Dermis blood vessel endothelial cell (primary cell): ENCODE data around the gene PTGER2. TPM values are rescaled to one million over a fixed set of nuclear protein-coding genes. Genes with fewer than 3 reads are reported as not detected.

Experiments
- total RNA-seq: library from RNA; depleted of rRNA; stranded (reverse); fragments of >200 nt; gene quantifications from 2 replicates; pipeline ENCODE4 v1.2.3, GENCODE V29; 2014

Gene PTGER2
- total RNA-seq, 1 donor from 2014 or later, result 0.34 TPM

Other genes starting within 250 kb of the PTGER2 start
- gene NID2, start 245.3 kb upstream of the PTGER2 start, total RNA-seq, result 19.6 and 39.2 TPM in 2 replicates
- gene PTGDR, start 46.6 kb upstream of the PTGER2 start, total RNA-seq, result not detected in 2 replicates
- gene TXNDC16, start 238.2 kb downstream of the PTGER2 start, total RNA-seq, result 3.4 and 4.7 TPM in 2 replicates
- 1.4 and 2.2 TPM in 2 replicates for gene GPR137C, start 238.5 kb downstream of the PTGER2 start, total RNA-seq